ENCODE results near the gene TCIRG1.
A peak's percentile ranks its signal among the peaks of the same experiment; 100 is the strongest.

TCIRG1 gene

GRCh38 chr11:68051191-68052136 lies 12.6 kb downstream of the TCIRG1 start:
- peak overlapping the region; percentile 23 for H3K27ac ChIP-seq (ENCODE audit: low read depth, low read length, severe bottlenecking)
- H3K4me1 ChIP-seq (ENCODE audit: control insufficient read depth, insufficient read depth, low read length, poor library complexity, severe bottlenecking), result no peaks in the 10 kb centered on the region
- no peaks in the 10 kb centered on the region for H3K9me3 ChIP-seq (ENCODE audit: control insufficient read depth, low read length)
- H3K4me3 ChIP-seq (ENCODE audit: extremely low read depth, insufficient read depth, low read length, poor library complexity, severe bottlenecking), result no peak overlapping the region
- peaks cover 50% of the 10 kb centered on the region for H3K36me3 ChIP-seq (ENCODE audit: control insufficient read depth, insufficient read depth, low read length)
- 92 to 94% methylated on average over 12 to 13 of the region's 14 CpGs for whole genome bisulfite sequencing, 2 experiments (ENCODE audit: insufficient coverage in 2 of 2)

- Histone ChIP-seq H3K9me3 (ENCODE audit: control insufficient read depth, low read length) (no peaks in the 10 kb centered on the region), H3K36me3 (ENCODE audit: control insufficient read depth, insufficient read depth, low read length) (peaks cover 53% of the 10 kb centered on the region), H3K4me1 (ENCODE audit: control insufficient read depth, insufficient read depth, low read length, poor library complexity, severe bottlenecking) (no peaks in the 10 kb centered on the region), H3K27ac (ENCODE audit: low read depth, low read length, severe bottlenecking) (peak overlapping the region; percentile 23), H3K4me3 (ENCODE audit: extremely low read depth, insufficient read depth, low read length, poor library complexity, severe bottlenecking) (no peak overlapping the region)
- WGBS, 2 experiments (ENCODE audit: insufficient coverage in 2 of 2), result 93 to 94% methylated on average over 12 of the region's 15 CpGs
These were observed 13.5 kb downstream of the TCIRG1 start for GRCh38 chr11:68052137-68052873.

- no peaks in the 10 kb centered on the region for H3K9me3 ChIP-seq (ENCODE audit: control insufficient read depth, low read length)
- H3K27ac ChIP-seq (ENCODE audit: low read depth, low read length, severe bottlenecking), result no peak overlapping the region
- H3K4me3 ChIP-seq (ENCODE audit: extremely low read depth, insufficient read depth, low read length, poor library complexity, severe bottlenecking), result no peak overlapping the region
- 91 to 96% methylated on average over 8 of the region's 9 CpGs for WGBS, 2 experiments (ENCODE audit: insufficient coverage in 2 of 2)
- peaks cover 52% of the 10 kb centered on the region for H3K36me3 ChIP-seq (ENCODE audit: control insufficient read depth, insufficient read depth, low read length)
- no peaks in the 10 kb centered on the region for H3K4me1 ChIP-seq (ENCODE audit: control insufficient read depth, insufficient read depth, low read length, poor library complexity, severe bottlenecking)
These were observed 14.3 kb downstream of the TCIRG1 start for GRCh38 chr11:68053117-68053516.

GRCh38 chr11:68053981-68054812 lies 15.4 kb downstream of the TCIRG1 start:
- Histone ChIP-seq H3K9me3 (ENCODE audit: control insufficient read depth, low read length) (no peaks in the 10 kb centered on the region), H3K4me1 (ENCODE audit: control insufficient read depth, insufficient read depth, low read length, poor library complexity, severe bottlenecking) (no peaks in the 10 kb centered on the region), H3K36me3 (ENCODE audit: control insufficient read depth, insufficient read depth, low read length) (peaks cover 55% of the 10 kb centered on the region), H3K4me3 (ENCODE audit: extremely low read depth, insufficient read depth, low read length, poor library complexity, severe bottlenecking) (no peak overlapping the region), H3K27ac (ENCODE audit: low read depth, low read length, severe bottlenecking) (no peak overlapping the region)
- WGBS, 2 experiments (ENCODE audit: insufficient coverage in 2 of 2), result 96 to 100% methylated on average over 4 to 6 of the region's 11 CpGs

GRCh38 chr11:68056317-68057285 lies 17.8 kb downstream of the TCIRG1 start:
- H3K9me3 ChIP-seq (ENCODE audit: control insufficient read depth, low read length), result no peaks in the 10 kb centered on the region
- WGBS, 2 experiments (ENCODE audit: insufficient coverage in 2 of 2), result 94 to 96% methylated on average over 9 to 11 of the region's 12 CpGs
- H3K4me1 ChIP-seq (ENCODE audit: control insufficient read depth, insufficient read depth, low read length, poor library complexity, severe bottlenecking), result no peaks in the 10 kb centered on the region
- H3K4me3 ChIP-seq (ENCODE audit: extremely low read depth, insufficient read depth, low read length, poor library complexity, severe bottlenecking), result no peak overlapping the region
- H3K27ac ChIP-seq (ENCODE audit: low read depth, low read length, severe bottlenecking), result no peak overlapping the region
- peaks cover 52% of the 10 kb centered on the region for H3K36me3 ChIP-seq (ENCODE audit: control insufficient read depth, insufficient read depth, low read length)

GRCh38 chr11:68057807-68058206 lies 19.0 kb downstream of the TCIRG1 start:
- Histone ChIP-seq H3K9me3 (ENCODE audit: control insufficient read depth, low read length) (no peaks in the 10 kb centered on the region), H3K27ac (ENCODE audit: low read depth, low read length, severe bottlenecking) (no peak overlapping the region), H3K4me1 (ENCODE audit: control insufficient read depth, insufficient read depth, low read length, poor library complexity, severe bottlenecking) (no peaks in the 10 kb centered on the region), H3K4me3 (ENCODE audit: extremely low read depth, insufficient read depth, low read length, poor library complexity, severe bottlenecking) (no peak overlapping the region), H3K36me3 (ENCODE audit: control insufficient read depth, insufficient read depth, low read length) (peaks cover 60% of the 10 kb centered on the region)
- WGBS, 2 experiments (ENCODE audit: insufficient coverage in 2 of 2), result 89 to 95% methylated on average over 2 to 3 of the region's 4 CpGs

GRCh38 chr11:68061508-68061907 lies 22.7 kb downstream of the TCIRG1 start:
- no peaks in the 10 kb centered on the region for H3K4me1 ChIP-seq (ENCODE audit: control insufficient read depth, insufficient read depth, low read length, poor library complexity, severe bottlenecking)
- no peaks in the 10 kb centered on the region for H3K9me3 ChIP-seq (ENCODE audit: control insufficient read depth, low read length)
- H3K27ac ChIP-seq (ENCODE audit: low read depth, low read length, severe bottlenecking), result no peak overlapping the region
- 91 to 92% methylated on average over 5 to 6 of the region's 7 CpGs for WGBS, 2 experiments (ENCODE audit: insufficient coverage in 2 of 2)
- no peak overlapping the region for H3K4me3 ChIP-seq (ENCODE audit: extremely low read depth, insufficient read depth, low read length, poor library complexity, severe bottlenecking)
- peaks cover 91% of the 10 kb centered on the region for H3K36me3 ChIP-seq (ENCODE audit: control insufficient read depth, insufficient read depth, low read length)

- Histone ChIP-seq H3K27ac (ENCODE audit: low read depth, low read length, severe bottlenecking) (no peak overlapping the region), H3K4me1 (ENCODE audit: control insufficient read depth, insufficient read depth, low read length, poor library complexity, severe bottlenecking) (no peaks in the 10 kb centered on the region), H3K36me3 (ENCODE audit: control insufficient read depth, insufficient read depth, low read length) (peaks cover 98% of the 10 kb centered on the region), H3K9me3 (ENCODE audit: control insufficient read depth, low read length) (no peaks in the 10 kb centered on the region), H3K4me3 (ENCODE audit: extremely low read depth, insufficient read depth, low read length, poor library complexity, severe bottlenecking) (no peak overlapping the region)
- WGBS, 2 experiments (ENCODE audit: insufficient coverage in 2 of 2), result no CpG with 5 or more reads among the region's 2 CpGs
These were observed 26.1 kb downstream of the TCIRG1 start for GRCh38 chr11:68064926-68065325.

- H3K36me3 ChIP-seq (ENCODE audit: control insufficient read depth, insufficient read depth, low read length), result peaks cover 100% of the 10 kb centered on the region
- 95 to 97% methylated on average over 5 of the region's 5 CpGs for WGBS, 2 experiments (ENCODE audit: insufficient coverage in 2 of 2)
- no peak overlapping the region for H3K27ac ChIP-seq (ENCODE audit: low read depth, low read length, severe bottlenecking)
- H3K9me3 ChIP-seq (ENCODE audit: control insufficient read depth, low read length), result no peaks in the 10 kb centered on the region
- no peaks in the 10 kb centered on the region for H3K4me1 ChIP-seq (ENCODE audit: control insufficient read depth, insufficient read depth, low read length, poor library complexity, severe bottlenecking)
- H3K4me3 ChIP-seq (ENCODE audit: extremely low read depth, insufficient read depth, low read length, poor library complexity, severe bottlenecking), result no peak overlapping the region
These were observed 27.0 kb downstream of the TCIRG1 start for GRCh38 chr11:68065841-68066240.

Data from mesodermal cell (in vitro differentiated cells).